ENCODE results near the gene WDR5. TPM values are rescaled to one million over a fixed set of nuclear protein-coding genes. Genes with fewer than 3 reads are reported as not detected.

Gene WDR5
- total and polyA plus RNA-seq, 2 of the 13 experiments (the other 11 are each of a cell fraction or from before 2014, with no cell fraction given): 34.3 TPM

DNA sequence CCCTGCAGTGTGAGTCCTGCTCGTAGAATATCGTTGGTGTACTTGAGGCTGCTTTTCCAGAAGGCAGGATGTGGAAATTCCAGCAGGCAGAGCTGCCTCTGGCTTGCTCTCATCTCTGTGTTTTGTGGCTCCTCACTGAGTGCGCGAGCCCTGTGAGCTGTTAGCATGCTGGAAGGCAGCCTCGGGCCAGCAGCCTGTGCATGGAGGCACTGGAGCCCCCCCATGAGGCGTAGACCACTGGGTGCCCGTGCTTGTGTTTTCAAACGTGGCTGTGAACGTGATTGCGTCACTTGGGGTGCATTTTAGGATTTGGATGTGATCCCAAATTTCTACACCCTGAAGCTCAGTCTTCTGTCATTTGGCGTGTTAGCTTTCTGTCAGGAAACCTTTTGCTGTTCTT lies 3.2 kb downstream of the WDR5 start:
- in situ Hi-C loops (cut with HindIII; ENCODE audit: extremely low pct_ligation_motif_present, low pct_unique_long_range_greater_than_20kb) (no loop called here), intact Hi-C loops (cut with micrococcal nuclease; ENCODE audit: unreplicated experiment) (no loop called here)
- 78% methylated on average over 8 of the region's 11 CpGs for WGBS (ENCODE audit: low lambda C conversion rate)
- Histone ChIP-seq H3K36me3 (replicated peaks in 1 of 2; ENCODE audit: control insufficient read depth in 1 of 2, insufficient read depth in 2 of 2, low read length in 2 of 2) (peaks cover 19 to 46% of the 10 kb centered on the region in 2 experiments), H3K9me3 (ENCODE audit: low read length) (no peaks in the 10 kb centered on the region), H3K9ac (ENCODE audit: insufficient read depth, low read depth, low read length) (peak overlapping the region; percentile 26; the same call in 1 of the 2 replicates), H3K4me3 (replicated peaks in 1 of 3; ENCODE audit: insufficient read depth in 1 of 3, low read depth in 2 of 3, low read length in 3 of 3) (peak overlapping the region in 1 of 3 experiments; percentile 32; a peak in 1 of 6 replicates), H2AFZ (ENCODE audit: low read length) (no peak overlapping the region), H3K27ac (ENCODE audit: extremely low read length, insufficient read depth, low read length) (no peak overlapping the region), H3K27me3 (ENCODE audit: control insufficient read depth in 1 of 2, insufficient read depth in 2 of 2, low read length in 2 of 2) (no peaks in the 10 kb centered on the region; a peak in 1 of 5 replicates), H3K79me2 (ENCODE audit: insufficient read depth, low read length) (peaks cover 48% of the 10 kb centered on the region), H3K4me2 (ENCODE audit: low read depth, low read length) (peak overlapping the region; percentile 90; the same call in 1 of the 2 replicates), H4K20me1 (ENCODE audit: insufficient read depth, low read length) (peaks cover 10% of the 10 kb centered on the region; the same call in 1 of the 2 replicates), H3K4me1 (ENCODE audit: insufficient read depth, low read length) (peaks cover 56% of the 10 kb centered on the region)
- no peak for ATAC-seq
- FAIRE-seq: no peak
- no peak for TF ChIP-seq PHF8 (CRISPR knock-in tag; IDR thresholded peaks at IDR 0.05)
- no peak for TF ChIP-seq TFAP4 (IDR thresholded peaks at IDR 0.05; ENCODE audit: borderline replicate concordance, low read depth)
- TF ChIP-seq, protein P1, sequence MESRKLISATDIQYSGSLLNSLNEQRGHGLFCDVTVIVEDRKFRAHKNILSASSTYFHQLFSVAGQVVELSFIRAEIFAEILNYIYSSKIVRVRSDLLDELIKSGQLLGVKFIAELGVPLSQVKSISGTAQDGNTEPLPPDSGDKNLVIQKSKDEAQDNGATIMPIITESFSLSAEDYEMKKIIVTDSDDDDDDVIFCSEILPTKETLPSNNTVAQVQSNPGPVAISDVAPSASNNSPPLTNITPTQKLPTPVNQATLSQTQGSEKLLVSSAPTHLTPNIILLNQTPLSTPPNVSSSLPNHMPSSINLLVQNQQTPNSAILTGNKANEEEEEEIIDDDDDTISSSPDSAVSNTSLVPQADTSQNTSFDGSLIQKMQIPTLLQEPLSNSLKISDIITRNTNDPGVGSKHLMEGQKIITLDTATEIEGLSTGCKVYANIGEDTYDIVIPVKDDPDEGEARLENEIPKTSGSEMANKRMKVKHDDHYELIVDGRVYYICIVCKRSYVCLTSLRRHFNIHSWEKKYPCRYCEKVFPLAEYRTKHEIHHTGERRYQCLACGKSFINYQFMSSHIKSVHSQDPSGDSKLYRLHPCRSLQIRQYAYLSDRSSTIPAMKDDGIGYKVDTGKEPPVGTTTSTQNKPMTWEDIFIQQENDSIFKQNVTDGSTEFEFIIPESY (CRISPR knock-in tag; IDR thresholded peaks at IDR 0.05): peak; percentile 76
- no peak for TF ChIP-seq MAZ (IDR thresholded peaks at IDR 0.05; ENCODE audit: borderline replicate concordance, low read depth, low read length)
- no peak for TF ChIP-seq MAZ (CRISPR knock-in tag; IDR thresholded peaks at IDR 0.05; ENCODE audit: low read depth)
- TF ChIP-seq ZNF256 (CRISPR knock-in tag; conservative IDR thresholded peaks at IDR 0.05): no peak
- no peak for TF ChIP-seq ZNF326 (CRISPR knock-in tag; IDR thresholded peaks at IDR 0.05; ENCODE audit: borderline replicate concordance)
- TF ChIP-seq TBP (CRISPR knock-in tag; IDR thresholded peaks at IDR 0.05): no peak
- TF ChIP-seq KAT2B (IDR thresholded peaks at IDR 0.05; ENCODE audit: borderline replicate concordance, low read depth, low read length): no peak
- TF ChIP-seq CEBPB (IDR thresholded peaks at IDR 0.05; ENCODE audit: borderline replicate concordance, low read depth, low read length): peak; percentile 71
- TF ChIP-seq CENPT (CRISPR knock-in tag; IDR thresholded peaks at IDR 0.05; ENCODE audit: low read depth): no peak
- TF ChIP-seq ZBTB38 (CRISPR knock-in tag; IDR thresholded peaks at IDR 0.05): 0 out of 2 replicates have a peak, but pooled peaks have one; percentile 17
- no peak for DNase-seq (ENCODE audit: low spot score)
- no TSS peak for BruUV-seq (replicated peaks)
- ChIA-PET CTCF (ENCODE audit: low intra/inter-chr PET ratio, low total read pairs) (no interaction called here), POLR2A (no interaction called here)
